CD4-positive, CD25-positive, alpha-beta regulatory T cell (primary cell): Measurements from ENCODE around the gene ISX. TPM values are rescaled to one million over a fixed set of nuclear protein-coding genes. Genes with fewer than 3 reads are reported as not detected.

Source experiments
- ATAC-seq, 2 donors: fragments of 150-1000 bp; cut with Tn5 transposase; one replicate each; pipeline ENCODE4 v1.10.0; 2021; ENCODE audit warnings: low read depth in 2 of 2, moderate number of reproducible peaks in 2 of 2, moderate library complexity in 1 of 2
- DNase-seq, 3 donors: peaks; one replicate each; pipeline versions ENCODE4 v3.0.0 to v3.0.0-alpha.2; 2012 to 2022; ENCODE audit warnings: mixed read lengths in 1 of 3
- H3K27ac ChIP-seq: one replicate; pipeline ENCODE4 v1.7.0; 2013; ENCODE audit warnings: mild to moderate bottlenecking, low read length; ENCODE audit not compliant: insufficient read depth, poor library complexity, severe bottlenecking
- H3K27me3 ChIP-seq: one replicate; pipeline ENCODE4 v1.7.0; 2013; ENCODE audit warnings: low read length; ENCODE audit not compliant: control insufficient read depth, insufficient read depth
- H3K36me3 ChIP-seq: one replicate; pipeline ENCODE4 v1.7.0; 2013; ENCODE audit warnings: mild to moderate bottlenecking, low read length, moderate library complexity; ENCODE audit not compliant: control insufficient read depth, insufficient read depth
- H3K4me1 ChIP-seq: 2 replicates; pipeline ENCODE4 v1.7.0; 2013; ENCODE audit warnings: mild to moderate bottlenecking, low read length; ENCODE audit not compliant: insufficient read depth, control insufficient read depth, poor library complexity, severe bottlenecking
- H3K4me3 ChIP-seq: one replicate; pipeline ENCODE4 v1.7.0; 2013; ENCODE audit warnings: low read depth, mild to moderate bottlenecking, low read length, moderate library complexity
- H3K9me3 ChIP-seq, 2 experiments: 1 replicate in 1 of 2; 2 replicates in 1 of 2; pipeline ENCODE4 v1.7.0; 2013; ENCODE audit warnings: low read length in 2 of 2, mild to moderate bottlenecking in 1 of 2, moderate library complexity in 1 of 2; ENCODE audit not compliant: control insufficient read depth in 2 of 2
- H3K27ac Mint-ChIP-seq, 3 donors: one replicate each; pipeline ENCODE4 v1.8.0; 2020 to 2022; ENCODE audit warnings: mild to moderate bottlenecking in 3 of 3, mixed read lengths in 3 of 3, moderate library complexity in 2 of 3
- H3K27me3 Mint-ChIP-seq: one replicate; pipeline ENCODE4 v1.8.0; 2022; ENCODE audit warnings: mild to moderate bottlenecking, mixed read lengths
- H3K36me3 Mint-ChIP-seq: one replicate; pipeline ENCODE4 v1.8.0; 2020; ENCODE audit warnings: mixed read lengths
- H3K4me1 Mint-ChIP-seq, 4 donors: one replicate each; pipeline ENCODE4 v1.8.0; 2020 to 2022; ENCODE audit warnings: mixed read lengths in 4 of 4, mild to moderate bottlenecking in 1 of 4
- H3K4me3 Mint-ChIP-seq, 4 donors: one replicate each; pipeline ENCODE4 v1.8.0; 2020 to 2022; ENCODE audit warnings: mild to moderate bottlenecking in 4 of 4, mixed read lengths in 4 of 4, moderate library complexity in 3 of 4
- H3K9me3 Mint-ChIP-seq, 7 donors: one replicate each; pipeline ENCODE4 v1.8.0; 2020 to 2022; ENCODE audit warnings: mixed read lengths in 7 of 7, mild to moderate bottlenecking in 3 of 7, moderate library complexity in 2 of 7
- polyA plus RNA-seq, 4 donors: library from polyadenylated mRNA; unstranded; fragments of 300-500 nt; fragmentation: Illumina TruSeq; gene quantifications; one replicate each; pipeline ENCODE4 v1.2.3, GENCODE V29; 2021
- total RNA-seq: library from RNA; stranded (reverse); gene quantifications from one replicate; pipeline ENCODE4 v1.2.3, GENCODE V29; 2022

ISX gene
- total and polyA plus RNA-seq, 5 donors from 2014 or later: not detected

- H3K4me1 Mint-ChIP-seq: no peaks in the 10 kb centered on the region
- ATAC-seq (no peak), DNase-seq (no peak)
- H3K4me1 ChIP-seq: no peaks in the 10 kb centered on the region
- H3K27me3 ChIP-seq: peaks cover 5% of the 10 kb centered on the region
- no peaks in the 10 kb centered on the region for H3K36me3 Mint-ChIP-seq
- H3K27ac ChIP-seq: no peak overlapping the region
- H3K27ac Mint-ChIP-seq: no peak overlapping the region
- no peaks in the 10 kb centered on the region for H3K36me3 ChIP-seq
- H3K4me3 ChIP-seq: no peak overlapping the region
- H3K9me3 Mint-ChIP-seq: peaks cover 0 to 1% (median 0%) of the 10 kb centered on the region in 7 donors
- H3K27me3 Mint-ChIP-seq: peaks cover 30% of the 10 kb centered on the region
- no peaks in the 10 kb centered on the region for H3K9me3 ChIP-seq
- no peak overlapping the region for H3K4me3 Mint-ChIP-seq
Measured at GRCh38 chr22:35131525-35132000, 65.6 kb downstream of the ISX start.

GRCh38 chr22:35132568-35132967 is 66.6 kb downstream of the ISX start:
- H3K27me3 Mint-ChIP-seq: peaks cover 30% of the 10 kb centered on the region

GRCh38 chr22:35133702-35134380 is 67.9 kb downstream of the ISX start:
- Histone ChIP-seq H3K9me3 (no peaks in the 10 kb centered on the region), H3K4me1 (no peaks in the 10 kb centered on the region), H3K36me3 (no peaks in the 10 kb centered on the region), H3K27ac (no peak overlapping the region), H3K4me3 (no peak overlapping the region), H3K27me3 (no peaks in the 10 kb centered on the region)
- Mint-ChIP-seq H3K27me3 (peaks cover 21% of the 10 kb centered on the region), H3K36me3 (no peaks in the 10 kb centered on the region), H3K27ac (no peak overlapping the region), H3K4me3 (no peak overlapping the region), H3K4me1 (no peaks in the 10 kb centered on the region), H3K9me3 (peaks cover 0 to 3% (median 0%) of the 10 kb centered on the region in 7 donors)
- no peak for DNase-seq
- no peak for ATAC-seq

More at GRCh38 chr22:35132568-35132967, 66.6 kb downstream of the ISX start:
- ATAC-seq (no peak), DNase-seq (no peak)
- no peak overlapping the region for H3K27ac Mint-ChIP-seq
- H3K36me3 ChIP-seq: no peaks in the 10 kb centered on the region
- H3K9me3 Mint-ChIP-seq: peaks cover 0 to 1% (median 0%) of the 10 kb centered on the region in 7 donors
- H3K4me3 Mint-ChIP-seq: no peak overlapping the region
- H3K4me1 ChIP-seq: no peaks in the 10 kb centered on the region
- H3K4me3 ChIP-seq: no peak overlapping the region
- no peaks in the 10 kb centered on the region for H3K9me3 ChIP-seq
- no peaks in the 10 kb centered on the region for H3K36me3 Mint-ChIP-seq
- H3K27ac ChIP-seq: no peak overlapping the region
- H3K4me1 Mint-ChIP-seq: no peaks in the 10 kb centered on the region
- peaks cover 2% of the 10 kb centered on the region for H3K27me3 ChIP-seq

- Mint-ChIP-seq H3K9me3 (peaks cover 0 to 3% (median 0%) of the 10 kb centered on the region in 7 donors), H3K27ac (no peak overlapping the region), H3K4me3 (no peak overlapping the region), H3K36me3 (no peaks in the 10 kb centered on the region), H3K27me3 (peaks cover 21% of the 10 kb centered on the region), H3K4me1 (no peaks in the 10 kb centered on the region)
- DNase-seq (no peak), ATAC-seq (no peak)
- Histone ChIP-seq H3K36me3 (no peaks in the 10 kb centered on the region), H3K9me3 (no peaks in the 10 kb centered on the region), H3K27me3 (no peaks in the 10 kb centered on the region), H3K27ac (no peak overlapping the region), H3K4me3 (no peak overlapping the region), H3K4me1 (no peaks in the 10 kb centered on the region)
Measured at GRCh38 chr22:35134637-35135036, 68.7 kb downstream of the ISX start.

GRCh38 chr22:35135165-35135564 is 69.2 kb downstream of the ISX start:
- Mint-ChIP-seq H3K9me3 (peaks cover 0 to 3% (median 0%) of the 10 kb centered on the region in 7 donors), H3K36me3 (no peaks in the 10 kb centered on the region), H3K4me1 (no peaks in the 10 kb centered on the region), H3K27me3 (peaks cover 21% of the 10 kb centered on the region), H3K4me3 (no peak overlapping the region), H3K27ac (no peak overlapping the region)
- Histone ChIP-seq H3K4me1 (no peaks in the 10 kb centered on the region), H3K27ac (no peak overlapping the region), H3K4me3 (no peak overlapping the region), H3K36me3 (no peaks in the 10 kb centered on the region), H3K27me3 (no peaks in the 10 kb centered on the region), H3K9me3 (no peaks in the 10 kb centered on the region)
- DNase-seq: no peak
- ATAC-seq: no peak

Other genes with a start within 250 kb of the ISX start
- 48.4 TPM for gene HMGXB4, start 191.3 kb downstream of the ISX start, total RNA-seq
- gene HMGXB4, start 191.3 kb downstream of the ISX start, polyA plus RNA-seq: 10 to 100 TPM; 16.1 to 19.7 (median 17.3) TPM
- 194 TPM for gene TOM1, start 233.7 kb downstream of the ISX start, total RNA-seq
- gene TOM1, start 233.7 kb downstream of the ISX start, polyA plus RNA-seq: 10 to 100 TPM; 54.8 to 73.4 (median 64.9) TPM